SK-N-SH (cell line): ENCODE data around the gene LCE4A. TPM values are rescaled to one million over a fixed set of nuclear protein-coding genes. Genes with fewer than 3 reads are reported as not detected.

Experiments used
- CTCF ChIA-PET: fragments of 300-600, 350-600 bp; formaldehyde crosslinking; extraction: SDS; loops from one replicate; lab custom pipeline; 2021; lab: Yijun Ruan, JAX
- POLR2A ChIA-PET: fragments of 350-600 bp; sonication (Branson Sonifier 250); formaldehyde crosslinking; extraction: SDS; loops from one replicate; lab custom pipeline; 2020; ENCODE audit warnings: antibody characterized with exemption, inconsistent platforms; lab: Yijun Ruan, JAX
- DNase-seq: peaks from one replicate; pipeline ENCODE4 v3.0.0; 2012
- H2AFZ ChIP-seq: fragments of 200-600 bp; sonication (generic); 2 replicates; pipeline ENCODE4 v1.8.1; 2016; ENCODE audit warnings: antibody characterized with exemption, mild to moderate bottlenecking, low read depth
- H3F3A ChIP-seq: fragments of 200-600 bp; sonication (generic); replicated peaks from 2 replicates; pipeline ENCODE3; 2016; ENCODE audit warnings: antibody characterized with exemption, mild to moderate bottlenecking; ENCODE audit not compliant: insufficient read depth
- H3K27ac ChIP-seq, 2 experiments: fragments of 200-500 bp in 1 of 2; fragments of 200-600 bp in 1 of 2; sonication (Bioruptor generic) in 1 of 2; sonication (generic), shearing (Covaris generic) in 1 of 2; 2 replicates each; pipeline versions ENCODE4 v1.5.1 to v1.6.1; 2014 to 2016; ENCODE audit warnings: low read depth in 2 of 2, inconsistent platforms in 1 of 2, low read length in 1 of 2, mild to moderate bottlenecking in 1 of 2, mixed read lengths in 1 of 2
- H3K27me3 ChIP-seq: fragments of 200-600 bp; sonication (generic), shearing (Covaris generic); 2 replicates; pipeline ENCODE4 v1.6.1; 2016; ENCODE audit warnings: mixed run types; ENCODE audit not compliant: insufficient read depth
- H3K36me3 ChIP-seq, 2 experiments: fragments of 200-500 bp in 1 of 2; fragments of 200-600 bp in 1 of 2; sonication (Bioruptor generic) in 1 of 2; sonication (generic) in 1 of 2; replicated peaks in 1 of 2; 2 replicates each; pipeline versions ENCODE3 to v1.5.1; 2014 to 2016; ENCODE audit warnings: low read length in 1 of 2, mild to moderate bottlenecking in 1 of 2; ENCODE audit not compliant: insufficient read depth in 2 of 2, control insufficient read depth in 1 of 2
- H3K4me1 ChIP-seq, 2 experiments: fragments of 200-500 bp in 1 of 2; fragments of 200-600 bp in 1 of 2; sonication (Bioruptor generic) in 1 of 2; sonication (generic), shearing (Covaris generic) in 1 of 2; 2 replicates each; pipeline versions ENCODE4 v1.5.1 to v1.6.1; 2014 to 2016; ENCODE audit warnings: low read depth in 1 of 2, low read length in 1 of 2, mixed run types in 1 of 2; ENCODE audit not compliant: insufficient read depth in 2 of 2, control insufficient read depth in 1 of 2
- H3K4me2 ChIP-seq: fragments of 200-600 bp; sonication (generic), shearing (Covaris generic); 2 replicates; pipeline ENCODE4 v1.6.1; 2017; ENCODE audit warnings: mixed run types
- H3K4me3 ChIP-seq, 2 experiments: fragments of 200-500 bp in 1 of 2; fragments of 200-600 bp in 1 of 2; sonication (Bioruptor generic) in 1 of 2; sonication (generic), shearing (Covaris generic) in 1 of 2; 2 replicates each; pipeline versions ENCODE4 v1.5.1 to v1.8.1; 2014 to 2016; ENCODE audit warnings: low read depth in 2 of 2, inconsistent platforms in 1 of 2, low read length in 1 of 2, mild to moderate bottlenecking in 1 of 2, mixed read lengths in 1 of 2, moderate library complexity in 1 of 2
- H3K79me2 ChIP-seq: fragments of 200-600 bp; sonication (generic); 2 replicates; pipeline ENCODE4 v1.8.1; 2017; ENCODE audit warnings: mild to moderate bottlenecking; ENCODE audit not compliant: insufficient read depth
- H3K9ac ChIP-seq: fragments of 200-600 bp; sonication (generic); 2 replicates; pipeline ENCODE4 v1.6.1; 2017; ENCODE audit warnings: mixed run types
- H3K9me2 ChIP-seq: fragments of 200-600 bp; sonication (generic); 2 replicates; pipeline ENCODE4 v1.6.1; 2017; ENCODE audit warnings: mixed run types
- H3K9me3 ChIP-seq: fragments of 200-600 bp; sonication (generic); 2 replicates; pipeline ENCODE4 v1.6.1; 2017; ENCODE audit warnings: mixed run types, mild to moderate bottlenecking, moderate library complexity
- H4K20me1 ChIP-seq: fragments of 200-600 bp; sonication (generic); 2 replicates; pipeline ENCODE4 v1.6.1; 2017; ENCODE audit warnings: mild to moderate bottlenecking, mixed run types; ENCODE audit not compliant: insufficient read depth
- EP300 ChIP-seq, 2 experiments: IDR thresholded peaks; 2 replicates each; pipeline versions ENCODE4 v1.4.0 to v1.6.1; 2012; ENCODE audit warnings: borderline replicate concordance in 1 of 2, low read depth in 1 of 2, low read length in 1 of 2
- EZH2phosphoT487 ChIP-seq: fragments of 200-600 bp; sonication (generic); IDR thresholded peaks from 2 replicates; pipeline ENCODE4 v1.6.1; 2017; ENCODE audit warnings: low read depth, mixed run types, mild to moderate bottlenecking, antibody characterized with exemption, moderate library complexity, borderline replicate concordance
- FOSL2 ChIP-seq: IDR thresholded peaks from 2 replicates; pipeline ENCODE4 v1.4.0; 2012; ENCODE audit warnings: low read depth, mild to moderate bottlenecking, moderate library complexity, borderline replicate concordance
- FOXM1 ChIP-seq: IDR thresholded peaks from 2 replicates; pipeline ENCODE4 v1.4.0; 2012; ENCODE audit warnings: low read depth, mild to moderate bottlenecking
- MEF2A ChIP-seq: IDR thresholded peaks from 2 replicates; pipeline ENCODE4 v1.4.0; 2012; ENCODE audit warnings: low read depth, borderline replicate concordance
- MXI1 ChIP-seq: IDR thresholded peaks from 2 replicates; pipeline ENCODE4 v1.6.1; 2012; ENCODE audit warnings: mild to moderate bottlenecking, low read depth, low read length, improper control_type of control experiment
- NFIC ChIP-seq: IDR thresholded peaks from 2 replicates; pipeline ENCODE4 v1.4.0; 2012; ENCODE audit warnings: borderline replicate concordance
- POLR2AphosphoS5 ChIP-seq: IDR thresholded peaks from 2 replicates; pipeline ENCODE4 v1.6.1; 2012; ENCODE audit warnings: low read depth, low read length
- RAD21 ChIP-seq: IDR thresholded peaks from 2 replicates; pipeline ENCODE4 v1.6.1; 2012; ENCODE audit warnings: mild to moderate bottlenecking, low read length
- SMC3 ChIP-seq: IDR thresholded peaks from 2 replicates; pipeline ENCODE4 v1.6.1; 2012; ENCODE audit warnings: low read depth, low read length, improper control_type of control experiment
- TEAD4 ChIP-seq: IDR thresholded peaks from 2 replicates; pipeline ENCODE4 v1.4.0; 2012; ENCODE audit warnings: mild to moderate bottlenecking, borderline replicate concordance; ENCODE audit not compliant: insufficient read depth
- YY1 ChIP-seq: IDR thresholded peaks from 2 replicates; pipeline ENCODE4 v1.4.0; 2012; ENCODE audit warnings: low read depth, mild to moderate bottlenecking
- WGBS: methylation state at CpG from one replicate; pipeline ENCODE4 v1.1.6; 2017; ENCODE audit warnings: low lambda C conversion rate; 5-methylcytosine and 5-hydroxymethylcytosine counted together
- polyA plus RNA-seq, 3 experiments: library from polyadenylated mRNA; depleted of rRNA; stranded (reverse); fragments of >200 nt; gene quantifications; 2 replicates each; pipeline ENCODE4 v1.2.3, GENCODE V29; 2012
- TF ChIP-seq, protein P1 (sequence below): IDR thresholded peaks from 2 replicates; pipeline ENCODE4 v1.4.0; 2012; ENCODE audit warnings: low read depth, borderline replicate concordance
- TF ChIP-seq, protein P2 (sequence below): fragments of 200-600 bp; sonication (generic); IDR thresholded peaks from 2 replicates; pipeline ENCODE4 v1.6.1; 2017; ENCODE audit warnings: antibody characterized with exemption, mild to moderate bottlenecking, moderate library complexity
- TF ChIP-seq, protein P3 (sequence below): IDR thresholded peaks from 2 replicates; pipeline ENCODE4 v1.6.1; 2012; ENCODE audit warnings: mild to moderate bottlenecking, low read depth, low read length, moderate library complexity

Gene LCE4A
- polyA plus RNA-seq, 1 of the 3 experiments (the other 2 are of a cell fraction): not detected

DNA sequence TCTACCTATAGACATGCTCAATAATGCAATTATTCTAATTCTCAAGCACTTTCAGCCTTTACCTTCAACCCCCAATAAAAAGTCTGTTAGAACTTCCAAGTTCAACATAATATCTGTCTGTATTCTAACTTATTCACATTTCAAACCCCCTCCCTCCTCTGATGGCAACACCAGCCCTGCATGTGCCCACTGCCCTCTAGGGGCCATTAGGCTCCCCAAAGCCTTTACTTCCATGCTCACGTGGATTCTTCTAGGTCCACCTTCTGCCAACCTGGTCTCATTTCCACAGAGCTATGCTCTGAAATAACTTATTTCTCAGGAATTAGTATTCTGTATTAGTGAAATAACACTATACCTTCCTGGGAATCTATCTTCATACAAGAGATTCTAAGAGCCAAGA is 27.7 kb downstream of the LCE4A start:
- Histone ChIP-seq H3F3A (no peaks in the 10 kb centered on the region), H4K20me1 (no peaks in the 10 kb centered on the region), H3K9ac (no peak overlapping the region), H2AFZ (no peak overlapping the region), H3K4me1 (no peaks in the 10 kb centered on the region), H3K27ac (no peak overlapping the region), H3K27me3 (no peaks in the 10 kb centered on the region), H3K9me3 (no peaks in the 10 kb centered on the region), H3K4me2 (no peak overlapping the region), H3K4me3 (no peak overlapping the region), H3K79me2 (no peaks in the 10 kb centered on the region), H3K36me3 (no peaks in the 10 kb centered on the region), H3K9me2 (no peaks in the 10 kb centered on the region)
- TF ChIP-seq, protein P1, sequence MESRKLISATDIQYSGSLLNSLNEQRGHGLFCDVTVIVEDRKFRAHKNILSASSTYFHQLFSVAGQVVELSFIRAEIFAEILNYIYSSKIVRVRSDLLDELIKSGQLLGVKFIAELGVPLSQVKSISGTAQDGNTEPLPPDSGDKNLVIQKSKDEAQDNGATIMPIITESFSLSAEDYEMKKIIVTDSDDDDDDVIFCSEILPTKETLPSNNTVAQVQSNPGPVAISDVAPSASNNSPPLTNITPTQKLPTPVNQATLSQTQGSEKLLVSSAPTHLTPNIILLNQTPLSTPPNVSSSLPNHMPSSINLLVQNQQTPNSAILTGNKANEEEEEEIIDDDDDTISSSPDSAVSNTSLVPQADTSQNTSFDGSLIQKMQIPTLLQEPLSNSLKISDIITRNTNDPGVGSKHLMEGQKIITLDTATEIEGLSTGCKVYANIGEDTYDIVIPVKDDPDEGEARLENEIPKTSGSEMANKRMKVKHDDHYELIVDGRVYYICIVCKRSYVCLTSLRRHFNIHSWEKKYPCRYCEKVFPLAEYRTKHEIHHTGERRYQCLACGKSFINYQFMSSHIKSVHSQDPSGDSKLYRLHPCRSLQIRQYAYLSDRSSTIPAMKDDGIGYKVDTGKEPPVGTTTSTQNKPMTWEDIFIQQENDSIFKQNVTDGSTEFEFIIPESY: no peak
- TF ChIP-seq FOXM1 (no peak), TEAD4 (no peak), YY1 (no peak), RAD21 (no peak)
- TF ChIP-seq, protein P2, sequence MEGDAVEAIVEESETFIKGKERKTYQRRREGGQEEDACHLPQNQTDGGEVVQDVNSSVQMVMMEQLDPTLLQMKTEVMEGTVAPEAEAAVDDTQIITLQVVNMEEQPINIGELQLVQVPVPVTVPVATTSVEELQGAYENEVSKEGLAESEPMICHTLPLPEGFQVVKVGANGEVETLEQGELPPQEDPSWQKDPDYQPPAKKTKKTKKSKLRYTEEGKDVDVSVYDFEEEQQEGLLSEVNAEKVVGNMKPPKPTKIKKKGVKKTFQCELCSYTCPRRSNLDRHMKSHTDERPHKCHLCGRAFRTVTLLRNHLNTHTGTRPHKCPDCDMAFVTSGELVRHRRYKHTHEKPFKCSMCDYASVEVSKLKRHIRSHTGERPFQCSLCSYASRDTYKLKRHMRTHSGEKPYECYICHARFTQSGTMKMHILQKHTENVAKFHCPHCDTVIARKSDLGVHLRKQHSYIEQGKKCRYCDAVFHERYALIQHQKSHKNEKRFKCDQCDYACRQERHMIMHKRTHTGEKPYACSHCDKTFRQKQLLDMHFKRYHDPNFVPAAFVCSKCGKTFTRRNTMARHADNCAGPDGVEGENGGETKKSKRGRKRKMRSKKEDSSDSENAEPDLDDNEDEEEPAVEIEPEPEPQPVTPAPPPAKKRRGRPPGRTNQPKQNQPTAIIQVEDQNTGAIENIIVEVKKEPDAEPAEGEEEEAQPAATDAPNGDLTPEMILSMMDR: peak; percentile 34
- ChIA-PET CTCF (no interaction called here), POLR2A (no interaction called here)
- DNase-seq: no peak
- WGBS: 0% methylated on average over 1 of the region's 1 CpG

DNA sequence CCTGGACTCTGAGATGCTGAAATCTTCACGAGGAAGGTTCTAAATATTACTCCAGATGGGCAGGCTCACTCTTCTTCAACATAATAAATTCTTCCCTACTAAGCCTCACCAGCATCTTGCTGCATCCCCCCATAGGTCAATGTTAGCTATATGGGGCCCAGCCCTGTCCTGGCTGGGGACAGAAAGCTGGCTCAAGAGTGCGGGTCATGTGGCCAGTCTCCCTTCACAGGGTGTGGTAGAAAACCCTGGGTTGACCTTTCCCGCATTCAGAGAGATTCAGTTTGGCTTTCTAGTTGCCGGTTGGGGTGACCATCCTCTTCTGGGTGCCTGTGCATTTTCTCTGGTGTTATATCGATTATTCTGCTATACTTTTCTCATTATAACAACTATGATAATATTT is 30.0 kb downstream of the LCE4A start:
- CTCF ChIA-PET: no interaction called here
- Histone ChIP-seq H2AFZ (no peak overlapping the region), H3K27me3 (no peaks in the 10 kb centered on the region), H3K9me3 (no peaks in the 10 kb centered on the region), H3K4me2 (no peak overlapping the region), H3K36me3 (no peaks in the 10 kb centered on the region), H3K9ac (no peak overlapping the region), H3K4me1 (no peaks in the 10 kb centered on the region), H3K79me2 (no peaks in the 10 kb centered on the region), H3K27ac (no peak overlapping the region), H3K4me3 (no peak overlapping the region), H3K9me2 (no peaks in the 10 kb centered on the region), H3F3A (no peaks in the 10 kb centered on the region), H4K20me1 (no peaks in the 10 kb centered on the region)
- POLR2A ChIA-PET: no interaction called here
- DNase-seq: no peak
- WGBS: 5% methylated on average over 5 of the region's 5 CpGs
- no peak for TF ChIP-seq POLR2AphosphoS5
- TF ChIP-seq YY1: no peak
- no peak for TF ChIP-seq NFIC
- TF ChIP-seq MEF2A: no peak
- no peak for TF ChIP-seq MXI1
- TF ChIP-seq RAD21: no peak
- no peak for TF ChIP-seq EZH2phosphoT487
- no peak for TF ChIP-seq FOSL2
- TF ChIP-seq, protein P3, sequence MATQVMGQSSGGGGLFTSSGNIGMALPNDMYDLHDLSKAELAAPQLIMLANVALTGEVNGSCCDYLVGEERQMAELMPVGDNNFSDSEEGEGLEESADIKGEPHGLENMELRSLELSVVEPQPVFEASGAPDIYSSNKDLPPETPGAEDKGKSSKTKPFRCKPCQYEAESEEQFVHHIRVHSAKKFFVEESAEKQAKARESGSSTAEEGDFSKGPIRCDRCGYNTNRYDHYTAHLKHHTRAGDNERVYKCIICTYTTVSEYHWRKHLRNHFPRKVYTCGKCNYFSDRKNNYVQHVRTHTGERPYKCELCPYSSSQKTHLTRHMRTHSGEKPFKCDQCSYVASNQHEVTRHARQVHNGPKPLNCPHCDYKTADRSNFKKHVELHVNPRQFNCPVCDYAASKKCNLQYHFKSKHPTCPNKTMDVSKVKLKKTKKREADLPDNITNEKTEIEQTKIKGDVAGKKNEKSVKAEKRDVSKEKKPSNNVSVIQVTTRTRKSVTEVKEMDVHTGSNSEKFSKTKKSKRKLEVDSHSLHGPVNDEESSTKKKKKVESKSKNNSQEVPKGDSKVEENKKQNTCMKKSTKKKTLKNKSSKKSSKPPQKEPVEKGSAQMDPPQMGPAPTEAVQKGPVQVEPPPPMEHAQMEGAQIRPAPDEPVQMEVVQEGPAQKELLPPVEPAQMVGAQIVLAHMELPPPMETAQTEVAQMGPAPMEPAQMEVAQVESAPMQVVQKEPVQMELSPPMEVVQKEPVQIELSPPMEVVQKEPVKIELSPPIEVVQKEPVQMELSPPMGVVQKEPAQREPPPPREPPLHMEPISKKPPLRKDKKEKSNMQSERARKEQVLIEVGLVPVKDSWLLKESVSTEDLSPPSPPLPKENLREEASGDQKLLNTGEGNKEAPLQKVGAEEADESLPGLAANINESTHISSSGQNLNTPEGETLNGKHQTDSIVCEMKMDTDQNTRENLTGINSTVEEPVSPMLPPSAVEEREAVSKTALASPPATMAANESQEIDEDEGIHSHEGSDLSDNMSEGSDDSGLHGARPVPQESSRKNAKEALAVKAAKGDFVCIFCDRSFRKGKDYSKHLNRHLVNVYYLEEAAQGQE: no peak
- no peak for TF ChIP-seq SMC3
- TF ChIP-seq EP300 (IDR thresholded peaks at IDR 0.05; ENCODE audit: borderline replicate concordance in 1 of 2, low read depth in 1 of 2, low read length in 1 of 2): no peak
